ENCODE data around the gene OR52E5. TPM values are rescaled to one million over a fixed set of nuclear protein-coding genes. Genes with fewer than 3 reads are reported as not detected.

OR52E5 gene
- total and polyA plus RNA-seq, 10 of the 15 experiments (the other 5 are each of a cell fraction or from before 2014, with no cell fraction given): not detected

DNA sequence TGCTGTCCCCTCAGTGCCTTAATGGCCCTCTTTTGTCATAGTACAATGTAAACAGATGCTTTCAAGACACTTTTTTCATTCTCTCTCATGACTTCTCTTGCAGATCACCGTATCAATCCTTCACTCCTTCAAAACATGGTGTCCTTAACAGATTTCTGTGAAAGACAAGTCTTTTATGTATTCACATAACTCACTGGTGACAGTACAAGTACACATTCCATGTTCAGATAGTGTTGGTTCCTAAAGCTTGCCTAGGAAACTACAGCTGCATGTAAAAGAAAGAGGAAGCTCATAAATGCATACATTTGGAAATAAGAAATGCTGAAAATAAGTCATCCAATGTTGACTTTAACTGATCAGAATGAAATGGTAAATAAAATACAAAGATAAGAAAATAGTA lies 46.3 kb upstream of the OR52E5 start:
- WGBS (ENCODE audit: insufficient coverage, insufficient replicate concordance, low lambda C conversion rate, missing lambda C conversion rate): 0% methylated on average over 1 of the region's 1 CpG
- Histone ChIP-seq H3K4me1 (ENCODE audit: control insufficient read depth, insufficient read depth, low read length) (no peaks in the 10 kb centered on the region), H3K4me3 (no peak overlapping the region), H4K20me1 (ENCODE audit: control insufficient read depth, insufficient read depth) (no peaks in the 10 kb centered on the region), H3K9me3 (replicated peaks; ENCODE audit: control insufficient read depth, insufficient read depth, low read length) (no peaks in the 10 kb centered on the region), H3K9ac (ENCODE audit: control insufficient read depth, insufficient read depth, low read length) (no peak overlapping the region), H3K79me2 (ENCODE audit: control insufficient read depth, insufficient read depth, low read length) (no peaks in the 10 kb centered on the region), H3K27ac (ENCODE audit: control insufficient read depth, insufficient read depth) (no peak overlapping the region), H2AFZ (ENCODE audit: control insufficient read depth, low read depth, low read length) (no peak overlapping the region), H3K27me3 (replicated peaks in 1 of 2; ENCODE audit: control insufficient read depth in 2 of 2, insufficient read depth in 2 of 2, low read length in 1 of 2) (no peaks in the 10 kb centered on the region), H3K4me2 (ENCODE audit: control insufficient read depth, insufficient read depth) (no peak overlapping the region), H3K36me3 (ENCODE audit: control insufficient read depth in 2 of 2, insufficient read depth in 2 of 2, low read length in 1 of 2) (no peaks in the 10 kb centered on the region)
- FAIRE-seq (no peak), ATAC-seq (no peak), DNase-seq (ENCODE audit: low read depth, low spot score) (no peak)
- BruUV-seq (replicated peaks): no TSS peak
- in situ Hi-C loops (cut with MboI) (no loop called here), intact Hi-C loops (cut with micrococcal nuclease; ENCODE audit: unreplicated experiment) (no loop called here)
- CTCF ChIA-PET: no interaction called here
- TF ChIP-seq TARDBP (IDR thresholded peaks at IDR 0.05; ENCODE audit: borderline replicate concordance) (no peak), CHD4 (IDR thresholded peaks at IDR 0.05) (no peak), EGR1 (IDR thresholded peaks at IDR 0.05; ENCODE audit: borderline replicate concordance in 1 of 2, low read depth in 2 of 2, low read length in 2 of 2) (no peak), NR2C2 (IDR thresholded peaks at IDR 0.05; ENCODE audit: borderline replicate concordance, control insufficient read depth, insufficient read length, low read depth) (no peak), PBX3 (IDR thresholded peaks at IDR 0.05; ENCODE audit: insufficient replicate concordance, low read depth, low read length) (no peak), STAT1 (conservative IDR thresholded peaks at IDR 0.05) (no peak), NR2F1 (conservative IDR thresholded peaks at IDR 0.05) (no peak), SIX5 (IDR thresholded peaks at IDR 0.05; ENCODE audit: low read depth, low read length, severe bottlenecking) (no peak), MTA2 (IDR thresholded peaks at IDR 0.05; ENCODE audit: low read depth) (no peak), IRF4 (IDR thresholded peaks at IDR 0.05; ENCODE audit: low read depth, low read length) (no peak), MEF2A (IDR thresholded peaks at IDR 0.05; ENCODE audit: insufficient read depth, low read depth, low read length) (no peak), FOXM1 (IDR thresholded peaks at IDR 0.05; ENCODE audit: low read depth, low read length) (no peak), LARP7 (IDR thresholded peaks at IDR 0.05) (no peak), RAD51 (IDR thresholded peaks at IDR 0.05) (no peak), RUNX3 (IDR thresholded peaks at IDR 0.05; ENCODE audit: low read length) (no peak), CREB1 (IDR thresholded peaks at IDR 0.05; ENCODE audit: low read depth) (no peak)
- TF ChIP-seq, protein P1, sequence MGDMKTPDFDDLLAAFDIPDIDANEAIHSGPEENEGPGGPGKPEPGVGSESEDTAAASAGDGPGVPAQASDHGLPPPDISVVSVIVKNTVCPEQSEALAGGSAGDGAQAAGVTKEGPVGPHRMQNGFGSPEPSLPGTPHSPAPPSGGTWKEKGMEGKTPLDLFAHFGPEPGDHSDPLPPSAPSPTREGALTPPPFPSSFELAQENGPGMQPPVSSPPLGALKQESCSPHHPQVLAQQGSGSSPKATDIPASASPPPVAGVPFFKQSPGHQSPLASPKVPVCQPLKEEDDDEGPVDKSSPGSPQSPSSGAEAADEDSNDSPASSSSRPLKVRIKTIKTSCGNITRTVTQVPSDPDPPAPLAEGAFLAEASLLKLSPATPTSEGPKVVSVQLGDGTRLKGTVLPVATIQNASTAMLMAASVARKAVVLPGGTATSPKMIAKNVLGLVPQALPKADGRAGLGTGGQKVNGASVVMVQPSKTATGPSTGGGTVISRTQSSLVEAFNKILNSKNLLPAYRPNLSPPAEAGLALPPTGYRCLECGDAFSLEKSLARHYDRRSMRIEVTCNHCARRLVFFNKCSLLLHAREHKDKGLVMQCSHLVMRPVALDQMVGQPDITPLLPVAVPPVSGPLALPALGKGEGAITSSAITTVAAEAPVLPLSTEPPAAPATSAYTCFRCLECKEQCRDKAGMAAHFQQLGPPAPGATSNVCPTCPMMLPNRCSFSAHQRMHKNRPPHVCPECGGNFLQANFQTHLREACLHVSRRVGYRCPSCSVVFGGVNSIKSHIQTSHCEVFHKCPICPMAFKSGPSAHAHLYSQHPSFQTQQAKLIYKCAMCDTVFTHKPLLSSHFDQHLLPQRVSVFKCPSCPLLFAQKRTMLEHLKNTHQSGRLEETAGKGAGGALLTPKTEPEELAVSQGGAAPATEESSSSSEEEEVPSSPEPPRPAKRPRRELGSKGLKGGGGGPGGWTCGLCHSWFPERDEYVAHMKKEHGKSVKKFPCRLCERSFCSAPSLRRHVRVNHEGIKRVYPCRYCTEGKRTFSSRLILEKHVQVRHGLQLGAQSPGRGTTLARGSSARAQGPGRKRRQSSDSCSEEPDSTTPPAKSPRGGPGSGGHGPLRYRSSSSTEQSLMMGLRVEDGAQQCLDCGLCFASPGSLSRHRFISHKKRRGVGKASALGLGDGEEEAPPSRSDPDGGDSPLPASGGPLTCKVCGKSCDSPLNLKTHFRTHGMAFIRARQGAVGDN (IDR thresholded peaks at IDR 0.05): no peak
- TF ChIP-seq, protein P2, sequence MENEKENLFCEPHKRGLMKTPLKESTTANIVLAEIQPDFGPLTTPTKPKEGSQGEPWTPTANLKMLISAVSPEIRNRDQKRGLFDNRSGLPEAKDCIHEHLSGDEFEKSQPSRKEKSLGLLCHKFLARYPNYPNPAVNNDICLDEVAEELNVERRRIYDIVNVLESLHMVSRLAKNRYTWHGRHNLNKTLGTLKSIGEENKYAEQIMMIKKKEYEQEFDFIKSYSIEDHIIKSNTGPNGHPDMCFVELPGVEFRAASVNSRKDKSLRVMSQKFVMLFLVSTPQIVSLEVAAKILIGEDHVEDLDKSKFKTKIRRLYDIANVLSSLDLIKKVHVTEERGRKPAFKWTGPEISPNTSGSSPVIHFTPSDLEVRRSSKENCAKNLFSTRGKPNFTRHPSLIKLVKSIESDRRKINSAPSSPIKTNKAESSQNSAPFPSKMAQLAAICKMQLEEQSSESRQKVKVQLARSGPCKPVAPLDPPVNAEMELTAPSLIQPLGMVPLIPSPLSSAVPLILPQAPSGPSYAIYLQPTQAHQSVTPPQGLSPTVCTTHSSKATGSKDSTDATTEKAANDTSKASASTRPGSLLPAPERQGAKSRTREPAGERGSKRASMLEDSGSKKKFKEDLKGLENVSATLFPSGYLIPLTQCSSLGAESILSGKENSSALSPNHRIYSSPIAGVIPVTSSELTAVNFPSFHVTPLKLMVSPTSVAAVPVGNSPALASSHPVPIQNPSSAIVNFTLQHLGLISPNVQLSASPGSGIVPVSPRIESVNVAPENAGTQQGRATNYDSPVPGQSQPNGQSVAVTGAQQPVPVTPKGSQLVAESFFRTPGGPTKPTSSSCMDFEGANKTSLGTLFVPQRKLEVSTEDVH (IDR thresholded peaks at IDR 0.05; ENCODE audit: low read depth, partially characterized antibody): no peak
- RAD21 ChIA-PET (ENCODE audit: unreplicated experiment): no interaction called here
- POLR2A ChIA-PET: no interaction called here
- SMC1A ChIA-PET (ENCODE audit: uncharacterized antibody, unreplicated experiment): no interaction called here
